Measurements from ENCODE around the gene ATF7IP2. TPM values are rescaled to one million over a fixed set of nuclear protein-coding genes. Genes with fewer than 3 reads are reported as not detected.

Gene ATF7IP2
- total RNA-seq, 2 experiments from 2014 or later, result 82.9 to 86.9 TPM

- no peaks in the 10 kb centered on the region for H3K36me3 Mint-ChIP-seq (ENCODE audit: low read depth)
- H3K4me3 Mint-ChIP-seq, result no peak overlapping the region
- TF ChIP-seq, protein P1, sequence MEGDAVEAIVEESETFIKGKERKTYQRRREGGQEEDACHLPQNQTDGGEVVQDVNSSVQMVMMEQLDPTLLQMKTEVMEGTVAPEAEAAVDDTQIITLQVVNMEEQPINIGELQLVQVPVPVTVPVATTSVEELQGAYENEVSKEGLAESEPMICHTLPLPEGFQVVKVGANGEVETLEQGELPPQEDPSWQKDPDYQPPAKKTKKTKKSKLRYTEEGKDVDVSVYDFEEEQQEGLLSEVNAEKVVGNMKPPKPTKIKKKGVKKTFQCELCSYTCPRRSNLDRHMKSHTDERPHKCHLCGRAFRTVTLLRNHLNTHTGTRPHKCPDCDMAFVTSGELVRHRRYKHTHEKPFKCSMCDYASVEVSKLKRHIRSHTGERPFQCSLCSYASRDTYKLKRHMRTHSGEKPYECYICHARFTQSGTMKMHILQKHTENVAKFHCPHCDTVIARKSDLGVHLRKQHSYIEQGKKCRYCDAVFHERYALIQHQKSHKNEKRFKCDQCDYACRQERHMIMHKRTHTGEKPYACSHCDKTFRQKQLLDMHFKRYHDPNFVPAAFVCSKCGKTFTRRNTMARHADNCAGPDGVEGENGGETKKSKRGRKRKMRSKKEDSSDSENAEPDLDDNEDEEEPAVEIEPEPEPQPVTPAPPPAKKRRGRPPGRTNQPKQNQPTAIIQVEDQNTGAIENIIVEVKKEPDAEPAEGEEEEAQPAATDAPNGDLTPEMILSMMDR (IDR thresholded peaks at IDR 0.05), result no peak
- no peaks in the 10 kb centered on the region for H3K4me1 Mint-ChIP-seq (ENCODE audit: low read depth)
- no peaks in the 10 kb centered on the region for H3K27me3 Mint-ChIP-seq
- CTCF ChIA-PET, result no interaction called here
- DNase-seq (no peak), ATAC-seq (ENCODE audit: poor library complexity) (no peak)
- POLR2A ChIA-PET, result no interaction called here
- no peaks in the 10 kb centered on the region for H3K9me3 Mint-ChIP-seq
- no peaks in the 10 kb centered on the region for H3K36me3 ChIP-seq (ENCODE audit: insufficient read depth, low read length)
- H3K4me1 ChIP-seq (ENCODE audit: insufficient read depth, low read length), result no peaks in the 10 kb centered on the region
- H3K4me3 ChIP-seq (ENCODE audit: low read length), result no peak overlapping the region
- no peak overlapping the region for H3K27ac ChIP-seq (ENCODE audit: low read depth in 1 of 2, low read length in 2 of 2)
- H3K27ac Mint-ChIP-seq, result no peak overlapping the region
- no peaks in the 10 kb centered on the region for H3K9me3 ChIP-seq (ENCODE audit: control insufficient read depth in 1 of 2, insufficient read depth in 1 of 2, low read length in 2 of 2)
- no peaks in the 10 kb centered on the region for H3K27me3 ChIP-seq (ENCODE audit: control insufficient read depth in 1 of 2, insufficient read depth in 2 of 2, low read length in 2 of 2)
- intact Hi-C loops (cut with DNase I, micrococcal nuclease), result no loop called here
Observed at GRCh38 chr16:10528635-10529034, 142.8 kb downstream of the ATF7IP2 start.

DNA sequence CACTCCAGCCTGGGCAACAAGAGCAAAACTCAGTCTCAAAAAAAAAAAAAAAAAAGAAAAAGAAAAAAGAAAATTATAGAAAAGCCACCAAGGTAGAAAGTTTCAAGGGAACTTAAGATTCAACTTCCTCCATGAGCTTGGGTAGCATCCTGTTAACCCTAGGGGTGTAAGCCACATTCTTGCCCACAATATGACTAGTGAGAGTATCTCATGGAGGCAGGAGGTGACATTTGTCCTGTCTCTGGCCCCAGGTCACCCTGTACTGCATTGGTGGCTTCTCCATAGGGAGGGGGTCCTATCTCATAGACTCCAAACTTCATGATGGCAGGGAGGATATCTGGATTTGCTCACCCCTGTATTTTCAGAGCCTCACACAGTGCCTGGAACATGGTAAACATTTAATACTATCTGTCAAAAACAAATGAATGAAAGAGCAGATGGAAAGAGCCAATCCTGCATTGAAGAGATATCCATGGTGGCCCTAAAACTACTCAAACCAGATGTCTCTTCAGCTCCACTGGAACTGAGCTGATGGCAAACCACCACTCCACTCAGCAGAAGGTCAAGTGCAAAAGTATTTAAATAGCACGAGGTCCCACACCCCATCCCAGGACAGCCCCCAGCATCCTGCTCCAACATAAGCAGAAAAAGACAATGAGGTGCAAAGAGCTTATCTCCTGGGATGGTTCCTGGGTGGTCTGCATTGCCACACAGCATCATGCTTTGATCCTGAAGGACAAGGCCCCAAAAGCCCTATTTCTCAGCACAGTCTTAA, 144.2 kb downstream of the ATF7IP2 start:
- H3K27me3 Mint-ChIP-seq, result no peaks in the 10 kb centered on the region
- H3K4me1 Mint-ChIP-seq (ENCODE audit: low read depth), result no peaks in the 10 kb centered on the region
- H3K9me3 Mint-ChIP-seq, result no peaks in the 10 kb centered on the region
- H3K4me3 Mint-ChIP-seq, result no peak overlapping the region
- DNase-seq (no peak), ATAC-seq (ENCODE audit: poor library complexity) (no peak)
- Histone ChIP-seq H3K9me3 (ENCODE audit: control insufficient read depth in 1 of 2, insufficient read depth in 1 of 2, low read length in 2 of 2) (no peaks in the 10 kb centered on the region), H3K27ac (ENCODE audit: low read depth in 1 of 2, low read length in 2 of 2) (no peak overlapping the region), H3K36me3 (ENCODE audit: insufficient read depth, low read length) (no peaks in the 10 kb centered on the region), H3K4me1 (ENCODE audit: insufficient read depth, low read length) (no peaks in the 10 kb centered on the region), H3K4me3 (ENCODE audit: low read length) (no peak overlapping the region), H3K27me3 (ENCODE audit: control insufficient read depth in 1 of 2, insufficient read depth in 2 of 2, low read length in 2 of 2) (no peaks in the 10 kb centered on the region)
- TF ChIP-seq, protein P1 (IDR thresholded peaks at IDR 0.05), result no peak
- CTCF ChIA-PET, result interaction anchor here (1.0 kb wide), 1 partner anchor 24 kb away, joined by 4 read pairs; no protein-coding TSS in a partner anchor
- POLR2A ChIA-PET, result no interaction called here
- no peak overlapping the region for H3K27ac Mint-ChIP-seq
- no peaks in the 10 kb centered on the region for H3K36me3 Mint-ChIP-seq (ENCODE audit: low read depth)
- intact Hi-C loops (cut with DNase I, micrococcal nuclease), result no loop called here

- Mint-ChIP-seq H3K27ac (no peak overlapping the region), H3K4me3 (no peak overlapping the region), H3K4me1 (ENCODE audit: low read depth) (no peaks in the 10 kb centered on the region), H3K27me3 (no peaks in the 10 kb centered on the region), H3K9me3 (no peaks in the 10 kb centered on the region), H3K36me3 (ENCODE audit: low read depth) (no peaks in the 10 kb centered on the region)
- Histone ChIP-seq H3K4me3 (ENCODE audit: low read length) (no peak overlapping the region), H3K4me1 (ENCODE audit: insufficient read depth, low read length) (no peaks in the 10 kb centered on the region), H3K27ac (ENCODE audit: low read depth in 1 of 2, low read length in 2 of 2) (no peak overlapping the region), H3K27me3 (ENCODE audit: control insufficient read depth in 1 of 2, insufficient read depth in 2 of 2, low read length in 2 of 2) (no peaks in the 10 kb centered on the region), H3K36me3 (ENCODE audit: insufficient read depth, low read length) (no peaks in the 10 kb centered on the region), H3K9me3 (ENCODE audit: control insufficient read depth in 1 of 2, insufficient read depth in 1 of 2, low read length in 2 of 2) (no peaks in the 10 kb centered on the region)
- intact Hi-C loops (cut with DNase I, micrococcal nuclease), result no loop called here
- TF ChIP-seq, protein P1 (IDR thresholded peaks at IDR 0.05), result no peak
- CTCF ChIA-PET, result interaction anchor here (1.0 kb wide), 1 partner anchor 24 kb away, joined by 4 read pairs; no protein-coding TSS in a partner anchor
- ATAC-seq (ENCODE audit: poor library complexity), result no peak
- POLR2A ChIA-PET, result no interaction called here
- DNase-seq, result no peak
Observed at GRCh38 chr16:10530685-10531084, 144.8 kb downstream of the ATF7IP2 start.
